ENCODE measurements around the gene PRDM1. TPM values are rescaled to one million over a fixed set of nuclear protein-coding genes. Genes with fewer than 3 reads are reported as not detected.

PRDM1 gene
- total and polyA plus RNA-seq, 2 of the 13 experiments (the other 11 are each of a cell fraction or from before 2014, with no cell fraction given), result 0.13 TPM; not detected in 1

DNA sequence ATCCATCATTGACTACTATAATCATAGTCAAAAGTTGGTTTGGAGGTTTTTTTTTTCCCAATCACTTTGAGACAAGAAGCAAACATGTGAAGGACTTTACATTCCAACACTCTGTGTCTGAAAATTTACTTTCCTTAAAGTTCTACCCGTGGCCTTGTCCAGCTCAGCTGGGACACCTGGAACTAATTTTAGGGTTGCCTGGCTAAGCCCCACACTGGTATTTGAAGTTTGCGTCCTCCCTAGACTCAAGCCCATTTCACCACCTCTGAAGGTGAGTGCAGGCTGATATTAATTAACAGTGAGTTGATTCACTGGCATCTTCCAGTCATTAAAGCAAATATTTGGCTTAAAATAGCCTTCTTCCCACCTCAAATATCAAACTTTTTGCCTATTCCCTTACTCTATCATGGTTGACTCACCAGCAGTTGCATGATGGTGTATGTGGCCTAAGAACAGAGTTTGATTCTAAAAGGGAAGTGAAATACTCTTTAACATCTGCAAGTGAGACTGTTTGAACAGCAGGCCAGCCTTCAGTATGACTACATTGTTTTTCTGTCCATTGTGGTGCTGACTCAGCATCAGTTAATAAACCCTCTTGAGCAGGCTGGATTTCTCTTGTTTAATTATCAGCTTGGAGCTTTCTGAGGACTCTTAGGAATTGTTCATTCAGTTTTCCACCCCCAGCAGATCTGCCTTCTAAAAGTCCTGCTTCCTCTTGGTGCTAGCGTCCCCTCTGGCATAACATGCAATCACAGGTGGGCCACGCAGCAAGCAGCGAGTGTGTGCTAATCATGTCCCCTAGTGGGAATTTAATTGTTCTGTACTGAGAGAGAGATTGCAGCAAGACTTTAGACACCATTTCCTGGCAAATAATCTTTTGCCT lies 1.8 kb upstream of the PRDM1 start (continued):
- TF ChIP-seq ZNF609 (CRISPR knock-in tag; IDR thresholded peaks at IDR 0.05; ENCODE audit: borderline replicate concordance) (no peak), ZNF773 (CRISPR knock-in tag; IDR thresholded peaks at IDR 0.05; ENCODE audit: borderline replicate concordance) (no peak), STAG1 (CRISPR knock-in tag; IDR thresholded peaks at IDR 0.05) (peak; percentile 33; the same call in 1 of the 2 replicates), MAX (IDR thresholded peaks at IDR 0.05) (no peak), ZNF256 (CRISPR knock-in tag; conservative IDR thresholded peaks at IDR 0.05) (no peak)

- Histone ChIP-seq H3K4me1 (ENCODE audit: insufficient read depth, low read length) (peaks cover 10% of the 10 kb centered on the region), H2AFZ (ENCODE audit: low read length) (no peak overlapping the region), H3K27me3 (ENCODE audit: control insufficient read depth in 1 of 2, insufficient read depth in 2 of 2, low read length in 2 of 2) (peaks cover 5 to 57% of the 10 kb centered on the region in 2 experiments), H3K36me3 (replicated peaks in 1 of 2; ENCODE audit: control insufficient read depth in 1 of 2, insufficient read depth in 2 of 2, low read length in 2 of 2) (no peaks in the 10 kb centered on the region), H3K27ac (ENCODE audit: extremely low read length, insufficient read depth, low read length) (no peak overlapping the region), H3K9me3 (ENCODE audit: low read length) (no peaks in the 10 kb centered on the region), H3K4me3 (replicated peaks in 1 of 3; ENCODE audit: insufficient read depth in 1 of 3, low read depth in 2 of 3, low read length in 3 of 3) (no peak overlapping the region), H3K4me2 (ENCODE audit: low read depth, low read length) (no peak overlapping the region), H3K9ac (ENCODE audit: insufficient read depth, low read depth, low read length) (no peak overlapping the region), H4K20me1 (ENCODE audit: insufficient read depth, low read length) (no peaks in the 10 kb centered on the region), H3K79me2 (ENCODE audit: insufficient read depth, low read length) (no peaks in the 10 kb centered on the region)
- POLR2A ChIA-PET, result no interaction called here
- no TSS peak for BruUV-seq (replicated peaks)
- WGBS (ENCODE audit: low lambda C conversion rate), result 5% methylated on average over 7 of the region's 7 CpGs
- in situ Hi-C loops (cut with HindIII; ENCODE audit: extremely low pct_ligation_motif_present, low pct_unique_long_range_greater_than_20kb) (no loop called here), intact Hi-C loops (cut with micrococcal nuclease; ENCODE audit: unreplicated experiment) (no loop called here)
- CTCF ChIA-PET (ENCODE audit: low intra/inter-chr PET ratio, low total read pairs), result no interaction called here
- ATAC-seq, result peak; percentile 51; the same call in 1 of the 3 replicates
- no peak for FAIRE-seq
- DNase-seq (ENCODE audit: low spot score), result no peak
- no peak for TF ChIP-seq ONECUT2 (CRISPR knock-in tag; IDR thresholded peaks at IDR 0.05)
- TF ChIP-seq, protein P1, sequence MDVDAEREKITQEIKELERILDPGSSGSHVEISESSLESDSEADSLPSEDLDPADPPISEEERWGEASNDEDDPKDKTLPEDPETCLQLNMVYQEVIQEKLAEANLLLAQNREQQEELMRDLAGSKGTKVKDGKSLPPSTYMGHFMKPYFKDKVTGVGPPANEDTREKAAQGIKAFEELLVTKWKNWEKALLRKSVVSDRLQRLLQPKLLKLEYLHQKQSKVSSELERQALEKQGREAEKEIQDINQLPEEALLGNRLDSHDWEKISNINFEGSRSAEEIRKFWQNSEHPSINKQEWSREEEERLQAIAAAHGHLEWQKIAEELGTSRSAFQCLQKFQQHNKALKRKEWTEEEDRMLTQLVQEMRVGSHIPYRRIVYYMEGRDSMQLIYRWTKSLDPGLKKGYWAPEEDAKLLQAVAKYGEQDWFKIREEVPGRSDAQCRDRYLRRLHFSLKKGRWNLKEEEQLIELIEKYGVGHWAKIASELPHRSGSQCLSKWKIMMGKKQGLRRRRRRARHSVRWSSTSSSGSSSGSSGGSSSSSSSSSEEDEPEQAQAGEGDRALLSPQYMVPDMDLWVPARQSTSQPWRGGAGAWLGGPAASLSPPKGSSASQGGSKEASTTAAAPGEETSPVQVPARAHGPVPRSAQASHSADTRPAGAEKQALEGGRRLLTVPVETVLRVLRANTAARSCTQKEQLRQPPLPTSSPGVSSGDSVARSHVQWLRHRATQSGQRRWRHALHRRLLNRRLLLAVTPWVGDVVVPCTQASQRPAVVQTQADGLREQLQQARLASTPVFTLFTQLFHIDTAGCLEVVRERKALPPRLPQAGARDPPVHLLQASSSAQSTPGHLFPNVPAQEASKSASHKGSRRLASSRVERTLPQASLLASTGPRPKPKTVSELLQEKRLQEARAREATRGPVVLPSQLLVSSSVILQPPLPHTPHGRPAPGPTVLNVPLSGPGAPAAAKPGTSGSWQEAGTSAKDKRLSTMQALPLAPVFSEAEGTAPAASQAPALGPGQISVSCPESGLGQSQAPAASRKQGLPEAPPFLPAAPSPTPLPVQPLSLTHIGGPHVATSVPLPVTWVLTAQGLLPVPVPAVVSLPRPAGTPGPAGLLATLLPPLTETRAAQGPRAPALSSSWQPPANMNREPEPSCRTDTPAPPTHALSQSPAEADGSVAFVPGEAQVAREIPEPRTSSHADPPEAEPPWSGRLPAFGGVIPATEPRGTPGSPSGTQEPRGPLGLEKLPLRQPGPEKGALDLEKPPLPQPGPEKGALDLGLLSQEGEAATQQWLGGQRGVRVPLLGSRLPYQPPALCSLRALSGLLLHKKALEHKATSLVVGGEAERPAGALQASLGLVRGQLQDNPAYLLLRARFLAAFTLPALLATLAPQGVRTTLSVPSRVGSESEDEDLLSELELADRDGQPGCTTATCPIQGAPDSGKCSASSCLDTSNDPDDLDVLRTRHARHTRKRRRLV (CRISPR knock-in tag; IDR thresholded peaks at IDR 0.05), result no peak
- no peak for TF ChIP-seq ZNF274 (CRISPR knock-in tag; IDR thresholded peaks at IDR 0.05)
- TF ChIP-seq, protein P2, sequence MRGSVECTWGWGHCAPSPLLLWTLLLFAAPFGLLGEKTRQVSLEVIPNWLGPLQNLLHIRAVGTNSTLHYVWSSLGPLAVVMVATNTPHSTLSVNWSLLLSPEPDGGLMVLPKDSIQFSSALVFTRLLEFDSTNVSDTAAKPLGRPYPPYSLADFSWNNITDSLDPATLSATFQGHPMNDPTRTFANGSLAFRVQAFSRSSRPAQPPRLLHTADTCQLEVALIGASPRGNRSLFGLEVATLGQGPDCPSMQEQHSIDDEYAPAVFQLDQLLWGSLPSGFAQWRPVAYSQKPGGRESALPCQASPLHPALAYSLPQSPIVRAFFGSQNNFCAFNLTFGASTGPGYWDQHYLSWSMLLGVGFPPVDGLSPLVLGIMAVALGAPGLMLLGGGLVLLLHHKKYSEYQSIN (CRISPR knock-in tag; IDR thresholded peaks at IDR 0.05; ENCODE audit: borderline replicate concordance), result no peak
Observed at GRCh38 chr6:106084989-106085691, 996 bp upstream of the PRDM1 start.
